Stimulated activated CD4-positive, alpha-beta T cell treated with anti-CD3 and anti-CD28 coated beads, TNF-alpha, amount 100 ng/mL, for 1 hour (primary cell): Measurements from ENCODE around the gene SMIM17.
"Not testable (repeated sequence)": the region's sequence is repeated elsewhere in the genome, so short reads cannot be mapped to it uniquely, and the experiment has no call there.

ENCODE experiments used
- DNase-seq, 3 donors: peaks; one replicate each; pipeline ENCODE4 v3.0.0-alpha.2; 2020; ENCODE audit warnings: low read depth in 3 of 3, low spot score in 1 of 3

SMIM17 gene

GRCh38 chr19:56660381-56661107 lies 17.6 kb downstream of the SMIM17 start:
- no peak for DNase-seq

- no peak for DNase-seq
Observed at GRCh38 chr19:56661248-56661647, 18.3 kb downstream of the SMIM17 start.

- DNase-seq = no peak
Observed at GRCh38 chr19:56663931-56664500, 21.1 kb downstream of the SMIM17 start.

GRCh38 chr19:56664511-56664910 lies 21.6 kb downstream of the SMIM17 start:
- DNase-seq = no peak

GRCh38 chr19:56667311-56667870 lies 24.4 kb downstream of the SMIM17 start:
- DNase-seq = no peak

GRCh38 chr19:56668676-56669075 lies 25.7 kb downstream of the SMIM17 start:
- no peak for DNase-seq

- no peak for DNase-seq
Observed at GRCh38 chr19:56670401-56670960, 27.5 kb downstream of the SMIM17 start.

GRCh38 chr19:56670961-56671612 lies 28.1 kb downstream of the SMIM17 start:
- DNase-seq = no peak

GRCh38 chr19:56671613-56671994 lies 28.6 kb downstream of the SMIM17 start, which contains the start of gene ZNF835:
Gene ZNF835 (minus strand): TSS chr19:56671757. CDS start chr19:56665198, 6,559 bp downstream.
- peak; percentile 34 to 76 (median 57) for DNase-seq

GRCh38 chr19:56672610-56673009 lies 29.7 kb downstream of the SMIM17 start:
- not testable (repeated sequence) for DNase-seq

- no peak for DNase-seq
Observed at GRCh38 chr19:56678205-56678604, 35.2 kb downstream of the SMIM17 start.

GRCh38 chr19:56681702-56682101 lies 38.7 kb downstream of the SMIM17 start:
- DNase-seq = no peak

GRCh38 chr19:56683116-56683515 lies 40.2 kb downstream of the SMIM17 start:
- no peak for DNase-seq

- DNase-seq = no peak
Observed at GRCh38 chr19:56687031-56687430, 44.1 kb downstream of the SMIM17 start.

- no peak for DNase-seq
Observed at GRCh38 chr19:56689198-56689597, 46.2 kb downstream of the SMIM17 start.

GRCh38 chr19:56690670-56691069 lies 47.7 kb downstream of the SMIM17 start:
- no peak for DNase-seq

GRCh38 chr19:56692206-56692895 lies 49.4 kb downstream of the SMIM17 start:
- DNase-seq = no peak

- no peak for DNase-seq
Observed at GRCh38 chr19:56699552-56699951, 56.6 kb downstream of the SMIM17 start.

GRCh38 chr19:56701895-56702294 lies 58.9 kb downstream of the SMIM17 start:
- DNase-seq = no peak

GRCh38 chr19:56705939-56706338 lies 63.0 kb downstream of the SMIM17 start:
- no peak for DNase-seq
